ENCODE measurements around the gene WARS2.

- TF ChIP-seq, protein P1, sequence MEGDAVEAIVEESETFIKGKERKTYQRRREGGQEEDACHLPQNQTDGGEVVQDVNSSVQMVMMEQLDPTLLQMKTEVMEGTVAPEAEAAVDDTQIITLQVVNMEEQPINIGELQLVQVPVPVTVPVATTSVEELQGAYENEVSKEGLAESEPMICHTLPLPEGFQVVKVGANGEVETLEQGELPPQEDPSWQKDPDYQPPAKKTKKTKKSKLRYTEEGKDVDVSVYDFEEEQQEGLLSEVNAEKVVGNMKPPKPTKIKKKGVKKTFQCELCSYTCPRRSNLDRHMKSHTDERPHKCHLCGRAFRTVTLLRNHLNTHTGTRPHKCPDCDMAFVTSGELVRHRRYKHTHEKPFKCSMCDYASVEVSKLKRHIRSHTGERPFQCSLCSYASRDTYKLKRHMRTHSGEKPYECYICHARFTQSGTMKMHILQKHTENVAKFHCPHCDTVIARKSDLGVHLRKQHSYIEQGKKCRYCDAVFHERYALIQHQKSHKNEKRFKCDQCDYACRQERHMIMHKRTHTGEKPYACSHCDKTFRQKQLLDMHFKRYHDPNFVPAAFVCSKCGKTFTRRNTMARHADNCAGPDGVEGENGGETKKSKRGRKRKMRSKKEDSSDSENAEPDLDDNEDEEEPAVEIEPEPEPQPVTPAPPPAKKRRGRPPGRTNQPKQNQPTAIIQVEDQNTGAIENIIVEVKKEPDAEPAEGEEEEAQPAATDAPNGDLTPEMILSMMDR (conservative IDR thresholded peaks at IDR 0.05; ENCODE audit: low read depth, low read length), result no peak
- TF ChIP-seq EZH2 (IDR thresholded peaks at IDR 0.05; ENCODE audit: borderline replicate concordance, low read depth, low read length, poor library complexity, severe bottlenecking), result no peak
Measured at GRCh38 chr1:119132179-119132578, 8.3 kb downstream of the WARS2 start.
